HG03442 (cell line): Measurements from ENCODE around the gene RSL24D1.

Experiments
- ATAC-seq: cut with Tn5 transposase; IDR thresholded peaks from one replicate; pipeline ENCODE4 v1.9.1; 2021; ENCODE audit warnings: mild to moderate bottlenecking, moderate library complexity; ENCODE audit not compliant: unreplicated experiment

RSL24D1 gene

GRCh38 chr15:55196458-55197361, at the start of gene RSL24D1:
Gene RSL24D1 (minus strand): TSS chr15:55196941. CDS start chr15:55196890, 51 bp downstream.
- ATAC-seq, result peak; percentile 95

DNA sequence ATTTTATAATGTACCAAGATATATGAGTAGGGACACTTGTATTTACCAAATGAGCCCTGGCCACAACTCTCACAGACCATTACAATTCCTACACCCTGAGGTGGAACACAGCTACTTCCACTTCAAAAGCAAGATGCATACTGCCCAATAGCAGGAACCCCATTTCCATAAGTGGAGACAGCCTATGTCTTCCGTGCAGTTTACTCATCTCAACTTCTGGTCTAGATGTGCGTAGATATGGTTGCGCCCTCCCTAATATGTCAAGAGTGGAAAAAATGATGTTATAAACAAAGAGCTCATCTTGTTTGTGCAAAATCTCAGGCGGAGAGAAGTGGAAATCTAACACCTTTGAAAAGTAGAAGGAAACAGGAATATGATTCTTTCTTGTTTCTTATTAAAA, 48.3 kb upstream of the RSL24D1 start:
- no peak for ATAC-seq

DNA sequence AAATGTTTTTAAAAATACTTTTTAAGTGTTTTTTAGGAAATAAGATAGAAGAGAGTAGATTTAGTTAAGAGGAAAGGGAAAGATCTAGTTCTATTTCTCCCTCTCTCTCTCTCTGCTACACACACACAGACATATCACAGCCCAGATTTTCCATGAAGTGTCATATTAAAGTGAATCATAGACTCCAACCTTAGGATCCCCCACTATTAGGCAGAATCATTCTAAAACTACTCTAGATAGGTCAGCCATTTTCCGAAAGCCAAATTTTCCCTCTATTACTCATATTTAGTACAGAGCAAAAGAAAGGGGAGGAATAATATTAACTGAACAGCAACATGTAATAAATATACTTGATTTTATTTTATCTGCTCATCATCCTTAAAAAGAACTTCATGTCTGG, 45.1 kb upstream of the RSL24D1 start:
- no peak for ATAC-seq

DNA sequence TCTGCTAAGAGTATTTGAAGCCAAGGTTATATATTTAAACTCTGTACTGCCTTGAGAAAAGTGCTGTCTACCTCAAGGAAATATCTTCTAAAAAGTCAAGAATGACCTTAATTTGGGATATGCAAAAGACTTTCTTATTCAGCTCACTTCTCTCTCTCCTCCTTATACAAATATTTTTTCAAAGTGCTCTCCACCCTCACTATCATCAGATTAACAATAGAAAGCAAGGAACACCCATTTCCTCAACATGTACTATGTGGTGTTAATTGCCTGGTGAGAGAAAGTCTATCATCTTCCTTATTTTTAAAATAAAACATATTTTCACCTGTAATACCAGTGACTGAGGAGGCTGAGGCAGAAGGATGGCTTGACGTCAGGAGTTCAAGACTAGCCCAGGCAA, 44.4 kb upstream of the RSL24D1 start:
- no peak for ATAC-seq

- no peak for ATAC-seq
Observed at GRCh38 chr15:55240125-55240760, 43.5 kb upstream of the RSL24D1 start.

- no peak for ATAC-seq
Observed at GRCh38 chr15:55239440-55240124, 42.8 kb upstream of the RSL24D1 start.

- no peak for ATAC-seq
Observed at GRCh38 chr15:55238877-55239276, 42.1 kb upstream of the RSL24D1 start.

GRCh38 chr15:55237219-55238130, 40.7 kb upstream of the RSL24D1 start:
- ATAC-seq, result no peak

GRCh38 chr15:55235546-55236036, 38.9 kb upstream of the RSL24D1 start:
- ATAC-seq, result no peak

GRCh38 chr15:55234800-55235104, 38.0 kb upstream of the RSL24D1 start:
- ATAC-seq, result no peak

DNA sequence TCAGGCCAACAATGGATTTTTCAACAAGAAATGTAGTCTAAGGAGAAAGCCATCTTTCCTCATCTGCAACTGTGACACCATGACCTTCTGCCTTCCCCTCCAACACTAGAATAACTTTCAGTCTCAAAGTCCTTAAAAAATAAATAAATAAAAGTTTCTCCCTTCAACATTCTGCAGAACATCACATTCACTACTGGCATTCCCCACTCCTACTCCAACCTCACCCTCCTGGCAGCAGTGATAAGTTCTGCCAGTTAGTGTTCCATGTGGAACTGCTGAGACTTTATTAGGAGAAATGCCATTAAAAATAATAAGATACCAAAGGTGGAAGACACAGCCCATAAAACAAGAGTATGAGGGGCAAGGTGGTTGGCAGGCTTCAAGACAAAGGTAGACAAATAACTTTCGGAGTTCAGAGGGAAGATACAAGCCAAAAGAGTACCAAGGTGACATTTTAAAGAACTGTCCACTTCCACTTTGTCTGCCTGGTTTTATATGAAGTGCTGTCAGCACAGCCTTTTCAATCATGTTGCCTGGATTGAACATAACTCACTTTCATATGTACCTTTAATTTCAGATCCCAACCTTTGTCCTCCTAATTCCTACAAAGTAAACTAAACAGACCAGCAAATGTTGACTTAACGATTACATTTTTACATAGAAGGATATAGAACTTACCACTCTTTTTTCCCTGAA, 37.5 kb upstream of the RSL24D1 start:
- ATAC-seq, result no peak

GRCh38 chr15:55231455-55231854, 34.7 kb upstream of the RSL24D1 start:
- ATAC-seq, result no peak

DNA sequence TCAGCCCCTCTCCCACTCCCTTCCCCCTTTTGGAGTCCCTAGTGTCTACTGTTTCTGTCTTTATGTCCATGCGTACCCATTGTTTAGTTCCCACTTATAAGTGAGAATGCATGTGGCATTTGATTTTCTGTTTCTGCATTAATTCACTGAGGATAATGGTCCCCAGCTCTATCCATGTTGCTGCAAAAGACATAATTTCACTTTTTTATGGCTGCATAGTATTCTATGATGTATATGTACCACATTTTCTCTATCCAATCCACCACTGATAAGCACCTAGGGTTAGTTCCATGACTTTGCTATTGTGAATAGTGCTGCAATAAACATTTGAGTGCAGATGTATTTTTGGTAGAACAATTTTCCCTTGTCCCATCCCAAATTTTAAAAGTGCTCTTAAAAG, 34.2 kb upstream of the RSL24D1 start:
- no peak for ATAC-seq

- no peak for ATAC-seq
Observed at GRCh38 chr15:55230051-55230670, 33.4 kb upstream of the RSL24D1 start.

DNA sequence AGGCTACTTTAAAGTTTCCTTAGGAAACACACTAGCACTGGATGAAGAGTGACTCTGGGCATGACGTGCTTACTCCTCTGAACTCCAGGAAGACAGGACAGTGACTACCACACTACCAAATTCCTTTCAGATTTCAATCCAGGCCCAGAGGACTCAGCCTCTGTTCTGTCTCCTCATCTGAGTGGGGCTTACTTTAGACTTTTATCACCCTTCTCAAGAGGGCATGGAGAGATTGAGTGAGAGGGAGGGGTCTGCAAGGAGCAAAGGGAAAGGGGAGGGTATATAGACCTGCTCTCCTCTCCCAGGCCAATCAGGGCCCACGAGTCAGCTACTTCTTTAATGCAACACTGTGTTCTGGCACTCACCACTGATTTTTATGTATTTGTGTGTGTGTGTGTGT, 29.4 kb upstream of the RSL24D1 start:
- no peak for ATAC-seq

- peak; percentile 40 for ATAC-seq
Observed at GRCh38 chr15:55224892-55225291, 28.2 kb upstream of the RSL24D1 start.

- ATAC-seq, result peak; percentile 54
Observed at GRCh38 chr15:55222588-55222987, 25.8 kb upstream of the RSL24D1 start.

DNA sequence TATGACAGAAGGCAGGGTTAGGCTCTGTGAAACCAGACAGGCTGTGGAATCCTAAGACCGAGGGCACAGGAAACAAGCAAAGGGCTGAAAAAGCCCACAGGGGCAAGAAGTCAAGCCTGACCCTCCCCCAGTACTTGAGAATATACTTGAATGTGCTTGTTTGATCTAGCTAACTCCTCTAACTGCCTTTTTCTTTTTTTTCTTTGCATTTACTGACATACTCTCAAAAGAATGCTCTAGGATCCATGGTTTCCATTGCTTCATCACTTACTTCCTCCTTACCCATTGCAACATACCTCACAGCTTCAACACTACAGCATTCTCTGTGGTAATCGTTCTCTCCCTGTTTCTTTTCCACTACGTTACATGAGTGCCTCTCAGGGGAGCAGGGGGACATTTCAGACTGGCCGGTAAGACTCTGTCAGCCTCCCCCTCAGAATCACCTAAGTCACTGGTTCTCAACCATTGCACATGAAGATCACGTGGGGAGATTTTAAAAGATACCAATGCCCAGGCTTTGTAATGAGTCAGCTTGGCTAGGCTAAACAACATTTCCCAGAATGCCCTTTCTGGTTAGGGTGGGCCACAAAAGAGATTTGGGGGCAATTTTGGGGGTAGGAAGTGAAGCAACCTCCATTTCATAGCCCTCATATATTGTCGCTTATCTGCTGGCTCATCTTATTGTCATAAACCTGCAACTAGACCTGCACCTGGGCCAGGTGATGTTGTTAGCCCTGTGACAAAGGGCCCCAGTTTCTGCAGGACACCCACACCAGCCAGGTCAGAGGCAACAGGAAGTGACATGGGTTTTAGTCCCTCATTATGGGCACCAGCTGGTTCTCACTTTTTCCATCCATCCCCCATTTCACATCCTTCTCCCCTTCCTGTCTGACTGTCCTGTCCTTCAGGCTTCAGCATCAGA, 24.6 kb upstream of the RSL24D1 start:
- ATAC-seq, result peak; percentile 38

- ATAC-seq, result no peak
Observed at GRCh38 chr15:55220606-55221005, 23.9 kb upstream of the RSL24D1 start.
